Activated T-cell treated with anti-CD3 and anti-CD28 coated beads, Interleukin-2, amount 50 U/mL, for 72 hours (primary cell): ENCODE measurements around the gene P2RX2. TPM values are rescaled to one million over a fixed set of nuclear protein-coding genes. Genes with fewer than 3 reads are reported as not detected.
A peak's percentile ranks its signal among the peaks of the same experiment; 100 is the strongest.

Experiments used
- ATAC-seq, 2 donors: fragments of 150-1000 bp; cut with Tn5 transposase; replicated peaks in 1 of 2; 2 replicates each; pipeline ENCODE4 v1.10.0; 2021; ENCODE audit warnings: moderate library complexity in 2 of 2, mild to moderate bottlenecking in 1 of 2
- DNase-seq, 2 donors: peaks; one replicate each; pipeline ENCODE4 v3.0.0; 2021 to 2022; ENCODE audit warnings: mixed read lengths in 1 of 2
- H3K27ac Mint-ChIP-seq: one replicate; pipeline ENCODE4 v1.8.0; 2022; ENCODE audit warnings: mild to moderate bottlenecking, moderate library complexity, mixed read lengths
- H3K27me3 Mint-ChIP-seq: one replicate; pipeline ENCODE4 v1.8.0; 2022; ENCODE audit warnings: low read depth, mixed read lengths
- H3K36me3 Mint-ChIP-seq, 2 donors: one replicate each; pipeline ENCODE4 v1.8.0; 2022; ENCODE audit warnings: mixed read lengths in 2 of 2, mild to moderate bottlenecking in 1 of 2; ENCODE audit not compliant: insufficient read depth in 2 of 2
- H3K4me1 Mint-ChIP-seq: one replicate; pipeline ENCODE4 v1.8.0; 2022; ENCODE audit warnings: low read depth, mixed read lengths
- H3K4me3 Mint-ChIP-seq, 2 donors: one replicate each; pipeline ENCODE4 v1.8.0; 2022; ENCODE audit warnings: mild to moderate bottlenecking in 2 of 2, mixed read lengths in 2 of 2, moderate library complexity in 2 of 2
- H3K9me3 Mint-ChIP-seq, 2 donors: one replicate each; pipeline ENCODE4 v1.8.0; 2022; ENCODE audit warnings: mixed read lengths in 2 of 2
- total RNA-seq, 2 donors: library from RNA; stranded (reverse); gene quantifications; one replicate each; pipeline ENCODE4 v1.2.3, GENCODE V29; 2022

Gene P2RX2
- total RNA-seq, 2 donors from 2014 or later, result not detected

GRCh38 chr12:132610051-132610759, 8.4 kb upstream of the P2RX2 start, which contains the start of gene LRCOL1:
Gene LRCOL1, minus strand, starts transcription at chr12:132610582. Its CDS starts 4,331 bp downstream, at chr12:132606251.
- DNase-seq, result no peak
- peak within 1 kb of the TSS; percentile 44 to 65 for H3K4me3 Mint-ChIP-seq
- no peak within 1 kb of the TSS for H3K27ac Mint-ChIP-seq
- H3K36me3 Mint-ChIP-seq, result peaks cover 5 to 6% of the 10 kb centered on the region in 2 donors
- H3K4me1 Mint-ChIP-seq, result peaks cover 19% of the 10 kb centered on the region
- peaks cover 59% of the 10 kb centered on the region for H3K27me3 Mint-ChIP-seq
- ATAC-seq, result peak in 1 of 2 donors; percentile 25
- peaks cover 0 to 4% of the 10 kb centered on the region in 2 donors for H3K9me3 Mint-ChIP-seq

- peaks cover 5 to 6% of the 10 kb centered on the region in 2 donors for H3K36me3 Mint-ChIP-seq
Measured at GRCh38 chr12:132610866-132611602, 7.5 kb upstream of the P2RX2 start.

GRCh38 chr12:132611620-132612019, 7.0 kb upstream of the P2RX2 start:
- Mint-ChIP-seq H3K4me3 (no peak overlapping the region), H3K27ac (no peak overlapping the region), H3K36me3 (peaks cover 7% of the 10 kb centered on the region in 2 donors), H3K9me3 (peaks cover 0 to 6% of the 10 kb centered on the region in 2 donors), H3K4me1 (peaks cover 19% of the 10 kb centered on the region), H3K27me3 (peaks cover 66% of the 10 kb centered on the region)
- DNase-seq, result no peak
- ATAC-seq, result no peak

More at GRCh38 chr12:132610866-132611602, 7.5 kb upstream of the P2RX2 start:
- no peak for ATAC-seq
- H3K27me3 Mint-ChIP-seq, result peaks cover 67% of the 10 kb centered on the region
- no peak for DNase-seq
- no peak overlapping the region for H3K27ac Mint-ChIP-seq
- H3K4me3 Mint-ChIP-seq, result peak overlapping the region; percentile 44 to 65
- peaks cover 19% of the 10 kb centered on the region for H3K4me1 Mint-ChIP-seq
- H3K9me3 Mint-ChIP-seq, result peaks cover 0 to 4% of the 10 kb centered on the region in 2 donors

- DNase-seq, result no peak
- Mint-ChIP-seq H3K27me3 (peaks cover 61% of the 10 kb centered on the region), H3K4me1 (peaks cover 13% of the 10 kb centered on the region), H3K4me3 (no peak overlapping the region), H3K36me3 (peaks cover 16% of the 10 kb centered on the region in 2 donors), H3K27ac (no peak overlapping the region), H3K9me3 (peaks cover 0 to 6% of the 10 kb centered on the region in 2 donors)
- no peak for ATAC-seq
Measured at GRCh38 chr12:132614029-132614428, 4.5 kb upstream of the P2RX2 start.

GRCh38 chr12:132614861-132615578, 3.6 kb upstream of the P2RX2 start:
- H3K27ac Mint-ChIP-seq, result no peak overlapping the region
- DNase-seq (peak; percentile 78 to 83), ATAC-seq (peak; percentile 76 to 86)
- H3K4me3 Mint-ChIP-seq, result no peak overlapping the region
- H3K36me3 Mint-ChIP-seq, result peaks cover 16% of the 10 kb centered on the region in 2 donors
- peaks cover 55% of the 10 kb centered on the region for H3K27me3 Mint-ChIP-seq
- peaks cover 0 to 6% of the 10 kb centered on the region in 2 donors for H3K9me3 Mint-ChIP-seq
- H3K4me1 Mint-ChIP-seq, result peaks cover 13% of the 10 kb centered on the region

DNA sequence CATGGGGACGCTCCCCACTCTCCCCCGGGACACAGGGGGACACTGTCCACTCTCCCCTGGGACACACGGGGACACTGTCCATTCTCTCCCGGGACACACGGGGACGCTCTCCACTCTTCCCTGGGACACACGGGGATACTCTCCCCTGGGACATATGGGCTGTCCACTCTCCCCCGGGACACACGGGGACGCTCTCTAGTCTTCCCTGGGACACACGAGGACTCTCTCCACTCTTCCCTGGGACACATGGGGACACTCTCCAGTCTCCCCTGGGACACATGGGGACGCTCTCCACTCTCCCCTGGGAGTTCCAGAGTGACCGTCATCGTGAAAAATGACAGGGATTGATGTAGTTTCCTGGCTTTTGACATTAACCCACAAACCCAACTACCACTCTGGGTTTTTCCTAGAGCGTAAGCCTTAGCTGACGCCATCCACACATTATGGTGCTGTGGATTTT, 3.0 kb upstream of the P2RX2 start:
- DNase-seq (no peak), ATAC-seq (peak in 1 of 2 donors; percentile 4)
- Mint-ChIP-seq H3K4me3 (no peak overlapping the region), H3K9me3 (peaks cover 0 to 6% of the 10 kb centered on the region in 2 donors), H3K4me1 (peaks cover 8% of the 10 kb centered on the region), H3K27me3 (peaks cover 49% of the 10 kb centered on the region), H3K36me3 (peaks cover 16% of the 10 kb centered on the region in 2 donors), H3K27ac (no peak overlapping the region)

- Mint-ChIP-seq H3K4me1 (peaks cover 5% of the 10 kb centered on the region), H3K27me3 (peaks cover 36% of the 10 kb centered on the region), H3K4me3 (peak overlapping the region in 1 of 2 donors; percentile 18), H3K9me3 (peaks cover 0 to 2% of the 10 kb centered on the region in 2 donors), H3K27ac (peak overlapping the region; percentile 47), H3K36me3 (peaks cover 11% of the 10 kb centered on the region in 2 donors)
- DNase-seq, result no peak
- ATAC-seq, result no peak
Measured at GRCh38 chr12:132617135-132617701, 1.4 kb upstream of the P2RX2 start.

DNA sequence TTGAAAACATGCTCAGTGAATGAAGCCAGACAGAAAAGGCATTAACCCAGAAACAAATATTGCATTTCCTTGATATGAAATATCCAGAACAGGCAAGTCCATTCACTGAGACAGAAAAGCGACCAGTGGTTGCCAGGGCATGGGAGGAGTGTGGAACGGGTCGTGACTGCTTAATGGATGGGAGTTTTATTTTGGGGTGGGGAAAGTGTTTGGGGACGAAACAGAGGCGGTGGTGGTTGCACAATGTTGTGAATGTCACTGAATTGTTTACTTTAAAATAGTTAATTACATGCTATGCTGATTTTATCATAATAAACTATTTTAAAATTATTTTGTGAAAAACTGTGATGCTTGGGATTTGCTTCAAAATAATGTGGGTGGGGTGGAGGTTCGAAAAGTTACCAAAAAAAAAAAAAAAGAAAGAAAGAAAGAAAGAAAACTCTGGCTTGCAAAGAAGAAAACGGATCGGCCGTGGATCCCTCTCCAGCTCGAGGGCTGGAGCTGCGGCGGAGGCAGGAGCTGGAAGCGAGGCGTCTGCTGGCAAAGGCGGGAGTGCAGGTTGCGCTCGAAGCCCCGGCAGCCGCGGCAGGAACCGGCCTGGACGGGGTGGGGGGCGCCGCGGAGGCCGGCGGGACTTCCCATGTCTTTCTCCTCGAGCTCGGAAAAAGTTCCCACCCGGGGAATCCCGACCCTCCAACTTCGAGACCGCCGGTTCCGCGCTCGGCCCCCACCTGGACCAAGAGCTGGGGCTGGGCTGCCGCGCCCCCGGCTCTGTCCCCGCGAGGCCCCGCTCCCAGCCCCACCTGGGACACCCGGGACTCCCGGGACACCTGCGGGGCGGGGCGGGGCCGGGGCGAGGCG, 524 bp upstream of the P2RX2 start:
- no peak for ATAC-seq
- DNase-seq, result no peak
- H3K36me3 Mint-ChIP-seq, result peaks cover 11% of the 10 kb centered on the region in 2 donors
- peaks cover 12% of the 10 kb centered on the region for H3K4me1 Mint-ChIP-seq
- H3K9me3 Mint-ChIP-seq, result peaks cover 0 to 2% of the 10 kb centered on the region in 2 donors
- H3K27ac Mint-ChIP-seq, result peak overlapping the region; percentile 78
- peaks cover 36% of the 10 kb centered on the region for H3K27me3 Mint-ChIP-seq
- peak overlapping the region; percentile 55 to 63 for H3K4me3 Mint-ChIP-seq

- no peak for ATAC-seq
Measured at GRCh38 chr12:132619071-132619385, 452 bp downstream of the P2RX2 start.

GRCh38 chr12:132619386-132620112, 973 bp downstream of the P2RX2 start:
- Mint-ChIP-seq H3K4me1 (peaks cover 12% of the 10 kb centered on the region), H3K9me3 (peaks cover 0 to 2% of the 10 kb centered on the region in 2 donors), H3K27me3 (peaks cover 36% of the 10 kb centered on the region), H3K27ac (no peak overlapping the region), H3K36me3 (peaks cover 11% of the 10 kb centered on the region in 2 donors), H3K4me3 (no peak overlapping the region)
- no peak for DNase-seq
- no peak for ATAC-seq

More at GRCh38 chr12:132619071-132619385, 452 bp downstream of the P2RX2 start:
- Mint-ChIP-seq H3K4me1 (peaks cover 12% of the 10 kb centered on the region), H3K27ac (no peak overlapping the region), H3K4me3 (no peak overlapping the region), H3K9me3 (peaks cover 0 to 2% of the 10 kb centered on the region in 2 donors), H3K27me3 (peaks cover 36% of the 10 kb centered on the region), H3K36me3 (peaks cover 11% of the 10 kb centered on the region in 2 donors)
- DNase-seq, result no peak

DNA sequence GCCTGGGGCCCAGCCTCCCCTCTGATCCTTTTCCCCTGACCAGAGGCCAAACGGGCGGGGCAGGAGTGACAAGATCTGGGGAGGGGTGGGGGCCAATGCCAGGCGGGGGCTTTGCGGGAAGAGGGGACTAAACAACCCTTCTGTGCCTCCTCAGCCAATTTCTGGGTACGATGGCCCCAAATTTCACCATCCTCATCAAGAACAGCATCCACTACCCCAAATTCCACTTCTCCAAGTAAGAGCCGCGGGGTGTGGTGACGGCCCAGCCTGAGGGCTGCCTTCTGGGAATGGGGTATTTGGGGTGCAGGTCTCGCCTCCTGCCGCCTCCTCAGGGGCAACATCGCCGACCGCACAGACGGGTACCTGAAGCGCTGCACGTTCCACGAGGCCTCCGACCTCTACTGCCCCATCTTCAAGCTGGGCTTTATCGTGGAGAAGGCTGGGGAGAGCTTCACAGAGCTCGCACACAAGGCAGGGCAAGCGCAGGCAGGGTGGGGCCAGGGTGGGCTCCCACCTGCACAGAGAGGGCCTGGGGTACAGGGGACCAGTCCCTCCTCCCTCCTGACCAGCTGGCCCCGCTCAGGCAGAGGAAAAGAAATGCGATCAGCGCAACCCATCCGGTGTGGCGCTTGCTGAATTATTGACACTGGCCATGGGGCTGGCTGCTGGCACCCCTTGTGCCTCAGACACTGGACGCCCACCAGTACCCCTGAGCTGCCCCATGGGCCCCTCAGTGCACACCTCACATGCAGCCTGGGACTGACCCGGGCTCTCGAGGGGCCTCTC, 1.7 kb downstream of the P2RX2 start:
- Mint-ChIP-seq H3K9me3 (peaks cover 0 to 2% of the 10 kb centered on the region in 2 donors), H3K36me3 (peaks cover 14% of the 10 kb centered on the region in 2 donors), H3K4me3 (no peak overlapping the region), H3K4me1 (peaks cover 7% of the 10 kb centered on the region), H3K27ac (no peak overlapping the region), H3K27me3 (peaks cover 30% of the 10 kb centered on the region)
- no peak for DNase-seq
- ATAC-seq, result no peak
